ENCODE data around the gene ROGDI. TPM values are rescaled to one million over a fixed set of nuclear protein-coding genes. Genes with fewer than 3 reads are reported as not detected.
A peak's percentile ranks its signal among the peaks of the same experiment; 100 is the strongest.

The ROGDI gene
- total and polyA plus RNA-seq, 2 of the 13 experiments (the other 11 are each of a cell fraction or from before 2014, with no cell fraction given), result 19.2 to 42.1 TPM

GRCh38 chr16:4769306-4769638, 33.2 kb downstream of the ROGDI start:
- H3K27me3 ChIP-seq (ENCODE audit: control insufficient read depth in 1 of 2, insufficient read depth in 2 of 2, low read length in 2 of 2), result no peaks in the 10 kb centered on the region; a peak in 2 of 5 replicates
- FAIRE-seq, result no peak
- H4K20me1 ChIP-seq (ENCODE audit: insufficient read depth, low read length), result no peaks in the 10 kb centered on the region
- peaks cover 16% of the 10 kb centered on the region for H3K79me2 ChIP-seq (ENCODE audit: insufficient read depth, low read length)
- ATAC-seq, result 0 out of 3 replicates have a peak, but pooled peaks have one; percentile 5
- H3K4me1 ChIP-seq (ENCODE audit: insufficient read depth, low read length), result peaks cover 42% of the 10 kb centered on the region
- DNase-seq (ENCODE audit: low spot score), result no peak
- POLR2A ChIA-PET, result interaction anchor here (0.6 to 3.1 kb wide), 15 partner anchors 11 to 265 kb away, joined by 3 to 40 read pairs (median 5); partner anchors contain the start of genes ANKS3, DNAAF8, ROGDI and SEC14L5
- H3K9ac ChIP-seq (ENCODE audit: insufficient read depth, low read depth, low read length), result peak overlapping the region; percentile 56
- H3K27ac ChIP-seq (ENCODE audit: extremely low read length, insufficient read depth, low read length), result no peak overlapping the region
- CTCF ChIA-PET (ENCODE audit: low intra/inter-chr PET ratio, low total read pairs), result no interaction called here
- H3K4me3 ChIP-seq (replicated peaks in 1 of 3; ENCODE audit: insufficient read depth in 1 of 3, low read depth in 2 of 3, low read length in 3 of 3), result peak overlapping the region; percentile 76 to 92 (median 79)
- 2% methylated on average over 7 of the region's 7 CpGs for WGBS (ENCODE audit: low lambda C conversion rate)
- peak overlapping the region; percentile 91 for H3K4me2 ChIP-seq (ENCODE audit: low read depth, low read length)
- H2AFZ ChIP-seq (ENCODE audit: low read length), result peak overlapping the region; percentile 25
- peaks cover 2 to 5% of the 10 kb centered on the region in 2 experiments; a peak in 2 of 5 replicates for H3K36me3 ChIP-seq (replicated peaks in 1 of 2; ENCODE audit: control insufficient read depth in 1 of 2, insufficient read depth in 2 of 2, low read length in 2 of 2)
- in situ Hi-C loops (cut with HindIII; ENCODE audit: extremely low pct_ligation_motif_present, low pct_unique_long_range_greater_than_20kb), result no loop called here
- intact Hi-C loops (cut with micrococcal nuclease; ENCODE audit: unreplicated experiment), result loop anchor here (2.0 to 5.0 kb wide), 2 partner anchors 48 to 190 kb away; partner anchors contain the start of gene SEC14L5
- BruUV-seq (replicated peaks), result no TSS peak
- no peaks in the 10 kb centered on the region for H3K9me3 ChIP-seq (ENCODE audit: low read length)
- no peak for TF ChIP-seq HNRNPL (IDR thresholded peaks at IDR 0.05; ENCODE audit: low read depth, low read length)
- no peak for TF ChIP-seq ZSCAN22 (CRISPR knock-in tag; IDR thresholded peaks at IDR 0.05)
- no peak for TF ChIP-seq NFIC (IDR thresholded peaks at IDR 0.05; ENCODE audit: low read length)
- TF ChIP-seq ZNF121 (CRISPR knock-in tag; IDR thresholded peaks at IDR 0.05), result no peak
- TF ChIP-seq SRSF1 (optimal IDR thresholded peaks at IDR 0.05; ENCODE audit: low read depth, low read length), result no peak
- TF ChIP-seq IKZF4 (CRISPR knock-in tag; IDR thresholded peaks at IDR 0.05; ENCODE audit: borderline replicate concordance, low read depth, not compliant biosample characterization), result no peak
- peak; percentile 94 for TF ChIP-seq ZNF263 (CRISPR knock-in tag; IDR thresholded peaks at IDR 0.05)
- TF ChIP-seq, protein P1, sequence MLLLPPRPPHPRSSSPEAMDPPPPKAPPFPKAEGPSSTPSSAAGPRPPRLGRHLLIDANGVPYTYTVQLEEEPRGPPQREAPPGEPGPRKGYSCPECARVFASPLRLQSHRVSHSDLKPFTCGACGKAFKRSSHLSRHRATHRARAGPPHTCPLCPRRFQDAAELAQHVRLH (CRISPR knock-in tag; IDR thresholded peaks at IDR 0.05; ENCODE audit: borderline replicate concordance, low read depth), result no peak
- TF ChIP-seq PAX8 (CRISPR knock-in tag; IDR thresholded peaks at IDR 0.05; ENCODE audit: borderline replicate concordance), result no peak
- TF ChIP-seq ZBTB34 (CRISPR knock-in tag; IDR thresholded peaks at IDR 0.05), result no peak
- no peak for TF ChIP-seq ZNF782 (CRISPR knock-in tag; IDR thresholded peaks at IDR 0.05; ENCODE audit: borderline replicate concordance)
- no peak for TF ChIP-seq ELF4 (CRISPR knock-in tag; IDR thresholded peaks at IDR 0.05; ENCODE audit: borderline replicate concordance)
- no peak for TF ChIP-seq CC2D1A (CRISPR knock-in tag; IDR thresholded peaks at IDR 0.05)
- TF ChIP-seq SIX1 (CRISPR knock-in tag; IDR thresholded peaks at IDR 0.05; ENCODE audit: borderline replicate concordance), result 0 out of 2 replicates have a peak, but pooled peaks have one; percentile 62
- no peak for TF ChIP-seq MLLT10 (CRISPR knock-in tag; IDR thresholded peaks at IDR 0.05)
- no peak for TF ChIP-seq NR1H2 (CRISPR knock-in tag; IDR thresholded peaks at IDR 0.05; ENCODE audit: borderline replicate concordance, low read depth)
- TF ChIP-seq ZMAT5 (CRISPR knock-in tag; IDR thresholded peaks at IDR 0.05; ENCODE audit: borderline replicate concordance, low read depth), result no peak
- no peak for TF ChIP-seq NFE2L1 (CRISPR knock-in tag; IDR thresholded peaks at IDR 0.05; ENCODE audit: borderline replicate concordance)
- no peak for TF ChIP-seq MBNL3 (CRISPR knock-in tag; conservative IDR thresholded peaks at IDR 0.05)
- TF ChIP-seq, protein P2, sequence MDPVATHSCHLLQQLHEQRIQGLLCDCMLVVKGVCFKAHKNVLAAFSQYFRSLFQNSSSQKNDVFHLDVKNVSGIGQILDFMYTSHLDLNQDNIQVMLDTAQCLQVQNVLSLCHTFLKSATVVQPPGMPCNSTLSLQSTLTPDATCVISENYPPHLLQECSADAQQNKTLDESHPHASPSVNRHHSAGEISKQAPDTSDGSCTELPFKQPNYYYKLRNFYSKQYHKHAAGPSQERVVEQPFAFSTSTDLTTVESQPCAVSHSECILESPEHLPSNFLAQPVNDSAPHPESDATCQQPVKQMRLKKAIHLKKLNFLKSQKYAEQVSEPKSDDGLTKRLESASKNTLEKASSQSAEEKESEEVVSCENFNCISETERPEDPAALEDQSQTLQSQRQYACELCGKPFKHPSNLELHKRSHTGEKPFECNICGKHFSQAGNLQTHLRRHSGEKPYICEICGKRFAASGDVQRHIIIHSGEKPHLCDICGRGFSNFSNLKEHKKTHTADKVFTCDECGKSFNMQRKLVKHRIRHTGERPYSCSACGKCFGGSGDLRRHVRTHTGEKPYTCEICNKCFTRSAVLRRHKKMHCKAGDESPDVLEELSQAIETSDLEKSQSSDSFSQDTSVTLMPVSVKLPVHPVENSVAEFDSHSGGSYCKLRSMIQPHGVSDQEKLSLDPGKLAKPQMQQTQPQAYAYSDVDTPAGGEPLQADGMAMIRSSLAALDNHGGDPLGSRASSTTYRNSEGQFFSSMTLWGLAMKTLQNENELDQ (CRISPR knock-in tag; IDR thresholded peaks at IDR 0.05; ENCODE audit: borderline replicate concordance), result no peak
- no peak for TF ChIP-seq SRSF9 (IDR thresholded peaks at IDR 0.05; ENCODE audit: borderline replicate concordance, insufficient read depth, low read depth, low read length, poor library complexity, severe bottlenecking)
- TF ChIP-seq ZSCAN30 (CRISPR knock-in tag; IDR thresholded peaks at IDR 0.05), result no peak
